ENCODE data around the gene CFAP77. TPM values are rescaled to one million over a fixed set of nuclear protein-coding genes. Genes with fewer than 3 reads are reported as not detected.

CFAP77 gene
- not detected in 5 replicates for total RNA-seq (2022; extraction: Qiagen RNA extraction; ENCODE audit: low read depth)

GRCh38 chr9:132409828-132410528, at the start of gene CFAP77:
TSS of gene CFAP77 (plus strand) at chr9:132410211. CDS start at chr9:132410272, 61 bp downstream.

GRCh38 chr9:132406554-132407122, 3.4 kb upstream of the CFAP77 start, which contains the start of gene TTF1:
TSS of gene TTF1 (minus strand) at chr9:132406840. CDS start at chr9:132402821, 4,019 bp downstream.

GRCh38 chr9:132582276-132582785, 172.3 kb downstream of the CFAP77 start, which contains the start of gene BARHL1:
TSS of gene BARHL1 (plus strand) at chr9:132582606. CDS start at chr9:132582798, 192 bp downstream.

Other genes with a start within 250 kb of the CFAP77 start
- 0.93 to 2.6 TPM (median 1.5 TPM) in 5 replicates for gene NTNG2, start 248.2 kb upstream of the CFAP77 start, total RNA-seq (2022; extraction: Qiagen RNA extraction; ENCODE audit: low read depth)
- gene SETX, start 55.2 kb upstream of the CFAP77 start, total RNA-seq (2022; extraction: Qiagen RNA extraction; ENCODE audit: low read depth) = 18.6 to 21.2 TPM (median 20.2 TPM) in 5 replicates
- gene TTF1, start 3.4 kb upstream of the CFAP77 start, total RNA-seq (2022; extraction: Qiagen RNA extraction; ENCODE audit: low read depth) = 14.5 to 18.4 TPM (median 15.1 TPM) in 5 replicates
- not detected in 5 replicates for gene BARHL1, start 172.4 kb downstream of the CFAP77 start, total RNA-seq (2022; extraction: Qiagen RNA extraction; ENCODE audit: low read depth)